Endothelial cell of umbilical vein (primary cell): ENCODE measurements around the gene ZNF740. TPM values are rescaled to one million over a fixed set of nuclear protein-coding genes. Genes with fewer than 3 reads are reported as not detected.
A peak's percentile ranks its signal among the peaks of the same experiment; 100 is the strongest.

Experiments used
- BruUV-seq: library from RNA; stranded (reverse); fragments of 400-500 nt; replicated peaks from 2 replicates; lab custom pipeline; 2021; lab: Mats Ljungman, UMichigan
- CTCF ChIA-PET: fragments of 300-600, 350-600 bp; sonication (Branson Sonifier 250); formaldehyde crosslinking; loops from one replicate; lab custom pipeline; 2021; ENCODE audit warnings: antibody characterized with exemption, inconsistent platforms; lab: Charles Lee
- POLR2A ChIA-PET: fragments of 300-600, 350-600 bp; sonication (Branson Sonifier 250); formaldehyde crosslinking; loops from one replicate; lab custom pipeline; 2021; ENCODE audit warnings: antibody characterized with exemption, inconsistent platforms; lab: Charles Lee
- DNase-seq: peaks from one replicate; pipeline ENCODE4 v3.0.0-alpha.2; 2011; ENCODE audit warnings: low read depth, low spot score
- FAIRE-seq: peaks from 2 replicates; lab custom pipeline; 2011; peaks lifted over from hg19 to GRCh38; lab: Jason Lieb, UNC
- H2AFZ ChIP-seq: 2 replicates; pipeline ENCODE4 v1.6.0; 2012; ENCODE audit warnings: low read depth, low read length, control low read depth, inconsistent platforms
- H3K27ac ChIP-seq: 2 replicates; pipeline ENCODE4 v1.5.1; 2011; ENCODE audit warnings: low read depth, mild to moderate bottlenecking, control low read depth, low read length, moderate library complexity; ENCODE audit not compliant: insufficient read depth
- H3K27me3 ChIP-seq, 2 experiments: 2 replicates each; pipeline versions ENCODE4 v1.6.0 to v1.6.1; 2011; ENCODE audit warnings: low read length in 2 of 2, mixed read lengths in 1 of 2; ENCODE audit not compliant: control insufficient read depth in 2 of 2, insufficient read depth in 2 of 2
- H3K36me3 ChIP-seq, 2 experiments: 2 replicates in 1 of 2; 3 replicates in 1 of 2; pipeline ENCODE4 v1.5.1; 2011; ENCODE audit warnings: low read length in 2 of 2, mild to moderate bottlenecking in 1 of 2, moderate library complexity in 1 of 2; ENCODE audit not compliant: control insufficient read depth in 2 of 2, insufficient read depth in 2 of 2; ENCODE audit errors: extremely low read depth in 1 of 2
- H3K4me1 ChIP-seq: 3 replicates; pipeline ENCODE4 v1.5.1; 2011; ENCODE audit warnings: mild to moderate bottlenecking, low read length; ENCODE audit not compliant: control insufficient read depth, insufficient read depth; ENCODE audit errors: extremely low read depth
- H3K4me2 ChIP-seq: 2 replicates; pipeline ENCODE4 v1.6.1; 2011; ENCODE audit warnings: low read length, control low read depth, mixed read lengths; ENCODE audit not compliant: insufficient read depth
- H3K4me3 ChIP-seq, 3 experiments: fragments of 200-600 bp in 1 of 3; sonication (generic), shearing (Covaris generic) in 1 of 3; replicated peaks in 1 of 3; 2 replicates each; pipeline ENCODE4 v1.5.1; 2011 to 2016; ENCODE audit warnings: control low read depth in 3 of 3, low read length in 3 of 3, mild to moderate bottlenecking in 2 of 3, inconsistent platforms in 1 of 3, low read depth in 1 of 3, moderate library complexity in 1 of 3; ENCODE audit not compliant: insufficient read depth in 1 of 3
- H3K79me2 ChIP-seq: 2 replicates; pipeline ENCODE4 v1.6.0; 2012; ENCODE audit warnings: low read length, inconsistent platforms; ENCODE audit not compliant: control insufficient read depth, insufficient read depth
- H3K9ac ChIP-seq: replicated peaks from 2 replicates; pipeline ENCODE3; 2011; ENCODE audit warnings: low read length, control low read depth; ENCODE audit not compliant: insufficient read depth; ENCODE audit errors: extremely low read depth
- H3K9me1 ChIP-seq: replicated peaks from 3 replicates; pipeline ENCODE4 v1.6.0; 2011; ENCODE audit warnings: mild to moderate bottlenecking, low read length; ENCODE audit not compliant: control insufficient read depth, insufficient read depth; ENCODE audit errors: extremely low read depth
- H3K9me3 ChIP-seq: replicated peaks from 2 replicates; pipeline ENCODE4 v1.5.1; 2012; ENCODE audit warnings: low read length, inconsistent platforms; ENCODE audit not compliant: control insufficient read depth, insufficient read depth
- H4K20me1 ChIP-seq: replicated peaks from 2 replicates; pipeline ENCODE3; 2011; ENCODE audit warnings: mild to moderate bottlenecking, low read length; ENCODE audit not compliant: control insufficient read depth, insufficient read depth; ENCODE audit errors: extremely low read depth
- FOS ChIP-seq: IDR thresholded peaks from 2 replicates; pipeline ENCODE4 v1.6.1; 2011; ENCODE audit warnings: mild to moderate bottlenecking, low read length, moderate library complexity, borderline replicate concordance; ENCODE audit not compliant: insufficient read depth
- GATA2 ChIP-seq: IDR thresholded peaks from 2 replicates; pipeline ENCODE4 v1.7.0; 2011; ENCODE audit warnings: low read depth, mild to moderate bottlenecking, moderate library complexity, mixed read lengths, low read length; ENCODE audit not compliant: insufficient read length, insufficient read depth
- MYC ChIP-seq: IDR thresholded peaks from one replicate; pipeline ENCODE4 v1.6.1; 2011; ENCODE audit warnings: mild to moderate bottlenecking, low read depth, low read length
- POLR2A ChIP-seq: IDR thresholded peaks from 2 replicates; pipeline ENCODE4 v1.6.1; 2012; ENCODE audit warnings: low read depth, mild to moderate bottlenecking, control low read depth, low read length
- POLR2AphosphoS5 ChIP-seq: IDR thresholded peaks from 2 replicates; pipeline ENCODE4 v1.6.1; 2012; ENCODE audit warnings: low read depth, mild to moderate bottlenecking, control low read depth, low read length, moderate library complexity; ENCODE audit not compliant: insufficient read depth
- dilution Hi-C: fragments of 300-500 bp; cut with MboI; formaldehyde crosslinking; loops from one replicate; pipeline ENCODE4 v1.15.0; 2019; ENCODE audit warnings: low sequenced_read_pairs; ENCODE audit not compliant: extremely low pct_ligation_motif_present
- intact Hi-C: fragments of 100-400 bp; cut with micrococcal nuclease; formaldehyde crosslinking; loops from one replicate; pipeline ENCODE4 v1.10.0; 2022
- polyA plus RNA-seq, 4 experiments: library from polyadenylated mRNA; depleted of rRNA in 3 of 4; stranded (reverse) in 3 of 4; unstranded in 1 of 4; fragments of >200 nt; gene quantifications; 2 replicates each; pipeline versions ENCODE4 v1.2.1 to v1.2.3, GENCODE V29; 2011 to 2012; ENCODE audit warnings: missing spikeins in 1 of 4
- total RNA-seq: library from RNA; stranded (reverse); gene quantifications from 2 replicates; pipeline ENCODE4 v1.2.3, GENCODE V29; 2021

Gene ZNF740
- total and polyA plus RNA-seq, 2 donors (not counting 3 experiments of a cell fraction or from before 2014, with no cell fraction given) = 10.5 to 38.1 TPM

DNA sequence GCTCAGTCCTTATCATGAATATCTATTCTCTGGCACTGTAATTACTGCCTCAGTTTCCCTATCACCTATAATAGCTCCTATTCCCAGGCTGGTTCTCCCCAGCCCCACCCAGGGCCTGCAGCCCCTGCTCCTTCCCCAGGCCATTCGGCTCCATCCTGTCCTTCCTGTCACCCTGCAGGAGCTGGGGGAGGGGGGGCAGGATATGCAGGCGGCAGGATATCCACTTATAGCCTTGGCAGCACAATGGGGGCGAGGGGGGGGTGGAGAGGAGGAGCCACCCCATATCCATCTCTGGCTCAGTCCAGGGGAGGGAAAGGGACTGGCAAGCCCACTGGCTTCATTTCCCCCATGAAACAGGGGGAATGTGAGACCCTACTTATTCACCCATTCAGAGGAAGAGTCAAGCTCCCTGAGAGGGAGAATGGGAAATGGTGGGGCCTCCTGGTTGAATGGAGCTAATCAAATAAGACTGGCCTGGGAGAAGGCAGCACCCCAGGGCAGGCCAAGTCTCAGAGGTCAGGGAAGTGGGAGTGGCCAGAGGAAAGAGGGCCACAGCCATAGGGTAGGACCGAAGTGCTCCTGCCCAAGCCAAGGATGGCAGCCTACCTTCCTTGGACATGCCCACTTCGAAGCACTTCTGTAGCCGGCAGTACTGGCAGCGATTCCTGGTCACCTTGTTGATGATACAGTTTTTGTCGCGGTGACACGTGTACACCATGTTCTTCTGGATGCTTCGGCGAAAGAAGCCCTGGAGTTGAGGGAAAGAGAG is 34.3 kb downstream of the ZNF740 start:
- H3K4me2 ChIP-seq = peak overlapping the region; percentile 21
- FAIRE-seq (peak; percentile 80), DNase-seq (peak; percentile 61)
- TF ChIP-seq POLR2AphosphoS5 (peak; percentile 48), MYC (no peak), GATA2 (no peak), FOS (no peak), POLR2A (no peak)
- H3K4me3 ChIP-seq = no peak overlapping the region
- no peaks in the 10 kb centered on the region for H3K27me3 ChIP-seq
- H3K27ac ChIP-seq = peak overlapping the region; percentile 11
- H3K9me1 ChIP-seq = no peaks in the 10 kb centered on the region
- H3K4me1 ChIP-seq = peaks cover 42% of the 10 kb centered on the region
- no TSS peak for BruUV-seq
- intact Hi-C loops = loop anchor here (1.0 kb wide), 1 partner anchor 7 kb away; no protein-coding TSS in a partner anchor
- H4K20me1 ChIP-seq = no peaks in the 10 kb centered on the region
- H3K9me3 ChIP-seq = no peaks in the 10 kb centered on the region
- no peaks in the 10 kb centered on the region for H3K79me2 ChIP-seq
- H3K36me3 ChIP-seq = peaks cover 0 to 2% of the 10 kb centered on the region in 2 experiments
- CTCF ChIA-PET = interaction anchor here (1.1 to 7.3 kb wide), 21 partner anchors 8 to 162 kb away, joined by 3 to 366 read pairs (median 14); partner anchors contain the start of genes AAAS, CSAD, ESPL1 and MYG1
- peak overlapping the region; percentile 35 for H2AFZ ChIP-seq
- H3K9ac ChIP-seq = no peak overlapping the region
- dilution Hi-C loops = no loop called here
- POLR2A ChIA-PET = interaction anchor here (1.5 kb wide), 1 partner anchor 106 kb away, joined by 6 read pairs; the partner anchor contains the start of gene AAAS

DNA sequence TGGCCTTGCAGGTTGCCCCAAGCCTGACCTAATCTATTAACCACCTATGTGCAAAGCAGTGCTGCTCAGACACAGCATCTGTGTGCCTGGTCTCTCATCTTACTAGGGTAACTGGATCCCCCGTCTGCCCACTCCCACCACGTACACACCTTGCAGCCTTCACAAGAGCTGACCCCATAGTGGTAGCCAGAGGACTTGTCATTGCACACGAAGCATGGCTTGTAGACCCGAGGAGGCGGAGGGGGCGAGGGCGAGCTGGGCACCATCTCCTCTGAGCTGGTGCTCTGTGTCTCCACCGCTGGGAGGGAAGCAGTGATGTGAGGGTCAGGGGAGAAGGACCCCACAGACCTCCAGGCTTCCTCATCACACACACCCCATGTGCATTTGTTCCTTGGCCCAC is 35.0 kb downstream of the ZNF740 start:
- no peak overlapping the region for H3K9ac ChIP-seq
- FAIRE-seq = no peak
- no peaks in the 10 kb centered on the region for H3K79me2 ChIP-seq
- no peaks in the 10 kb centered on the region for H3K9me1 ChIP-seq
- no peak overlapping the region for H3K27ac ChIP-seq
- no peak overlapping the region for H3K4me3 ChIP-seq
- CTCF ChIA-PET = interaction anchor here (1.4 to 7.3 kb wide), 8 partner anchors 17 to 130 kb away, joined by 7 to 366 read pairs (median 56); partner anchors contain the start of genes AAAS, ESPL1, MYG1 and PFDN5
- no peak overlapping the region for H2AFZ ChIP-seq
- no peak for DNase-seq
- TF ChIP-seq GATA2 = no peak
- POLR2A ChIA-PET = no interaction called here
- H3K36me3 ChIP-seq = peaks cover 0 to 2% of the 10 kb centered on the region in 2 experiments
- H3K9me3 ChIP-seq = no peaks in the 10 kb centered on the region
- no peaks in the 10 kb centered on the region for H4K20me1 ChIP-seq
- no peak overlapping the region for H3K4me2 ChIP-seq
- intact Hi-C loops (no loop called here), dilution Hi-C loops (no loop called here)
- no peaks in the 10 kb centered on the region for H3K27me3 ChIP-seq
- no TSS peak for BruUV-seq
- H3K4me1 ChIP-seq = peaks cover 44% of the 10 kb centered on the region
